GM18507 (cell line): Measurements from ENCODE around the gene FLNA.

Experiments used
- DNase-seq: peaks from one replicate; pipeline ENCODE4 v3.0.0; 2011; ENCODE audit warnings: low read depth; ENCODE audit not compliant: insufficient read length; ENCODE audit errors: extremely low spot score
- FAIRE-seq: peaks from 2 replicates; lab custom pipeline; 2011; peaks lifted over from hg19 to GRCh38; lab: Jason Lieb, UNC

FLNA gene

GRCh38 chrX:154363706-154364439 is 10.6 kb downstream of the FLNA start:
- no peak for DNase-seq
- no peak for FAIRE-seq

- DNase-seq (no peak), FAIRE-seq (no peak)
These were observed 12.2 kb downstream of the FLNA start for GRCh38 chrX:154362085-154362742.

GRCh38 chrX:154360155-154360713 is 14.2 kb downstream of the FLNA start:
- DNase-seq: no peak
- no peak for FAIRE-seq

- DNase-seq: no peak
- FAIRE-seq: no peak
These were observed 14.9 kb downstream of the FLNA start for GRCh38 chrX:154359362-154360154.

GRCh38 chrX:154358829-154359228 is 15.6 kb downstream of the FLNA start:
- DNase-seq (no peak), FAIRE-seq (no peak)

GRCh38 chrX:154358011-154358410 is 16.4 kb downstream of the FLNA start:
- DNase-seq (no peak), FAIRE-seq (no peak)

- no peak for FAIRE-seq
- DNase-seq: no peak
These were observed 17.2 kb downstream of the FLNA start for GRCh38 chrX:154357205-154357604.

- FAIRE-seq (no peak), DNase-seq (no peak)
These were observed 17.8 kb downstream of the FLNA start for GRCh38 chrX:154356596-154356995.

- no peak for DNase-seq
These were observed 18.7 kb downstream of the FLNA start for GRCh38 chrX:154355776-154356140.

GRCh38 chrX:154355094-154355775 is 19.2 kb downstream of the FLNA start:
- DNase-seq (no peak), FAIRE-seq (no peak)

More at GRCh38 chrX:154355776-154356140, 18.7 kb downstream of the FLNA start:
- no peak for FAIRE-seq

GRCh38 chrX:154354516-154354915 is 19.9 kb downstream of the FLNA start:
- DNase-seq (no peak), FAIRE-seq (no peak)

- no peak for DNase-seq
- FAIRE-seq: no peak
These were observed 20.4 kb downstream of the FLNA start for GRCh38 chrX:154354013-154354412.

- DNase-seq (no peak), FAIRE-seq (no peak)
These were observed 21.1 kb downstream of the FLNA start for GRCh38 chrX:154353172-154353843.

- no peak for DNase-seq
- FAIRE-seq: no peak
These were observed 22.0 kb downstream of the FLNA start for GRCh38 chrX:154352466-154352865.

- FAIRE-seq: no peak
- DNase-seq: no peak
These were observed 22.4 kb downstream of the FLNA start for GRCh38 chrX:154352012-154352401.

GRCh38 chrX:154351183-154352011 is 23.0 kb downstream of the FLNA start:
- FAIRE-seq: no peak
- no peak for DNase-seq

GRCh38 chrX:154350429-154351182 is 23.8 kb downstream of the FLNA start:
- FAIRE-seq: no peak
- no peak for DNase-seq

- DNase-seq: no peak
- no peak for FAIRE-seq
These were observed 24.5 kb downstream of the FLNA start for GRCh38 chrX:154349979-154350378.
